D341Med (cell line): ENCODE results near the gene SYNC.
A peak's percentile ranks its signal among the peaks of the same experiment; 100 is the strongest.
"Not testable (repeated sequence)": the region's sequence is repeated elsewhere in the genome, so short reads cannot be mapped to it uniquely, and the experiment has no call there.

Experiments used
- DNase-seq: peaks from one replicate; pipeline ENCODE4 v3.0.0; 2012; ENCODE audit warnings: low spot score

SYNC gene

GRCh38 chr1:32693455-32694174 lies 9.0 kb downstream of the SYNC start:
- no peak for DNase-seq

- DNase-seq: no peak
Measured at GRCh38 chr1:32686387-32686786, 16.2 kb downstream of the SYNC start.

- no peak for DNase-seq
Measured at GRCh38 chr1:32685498-32685897, 17.1 kb downstream of the SYNC start.

DNA sequence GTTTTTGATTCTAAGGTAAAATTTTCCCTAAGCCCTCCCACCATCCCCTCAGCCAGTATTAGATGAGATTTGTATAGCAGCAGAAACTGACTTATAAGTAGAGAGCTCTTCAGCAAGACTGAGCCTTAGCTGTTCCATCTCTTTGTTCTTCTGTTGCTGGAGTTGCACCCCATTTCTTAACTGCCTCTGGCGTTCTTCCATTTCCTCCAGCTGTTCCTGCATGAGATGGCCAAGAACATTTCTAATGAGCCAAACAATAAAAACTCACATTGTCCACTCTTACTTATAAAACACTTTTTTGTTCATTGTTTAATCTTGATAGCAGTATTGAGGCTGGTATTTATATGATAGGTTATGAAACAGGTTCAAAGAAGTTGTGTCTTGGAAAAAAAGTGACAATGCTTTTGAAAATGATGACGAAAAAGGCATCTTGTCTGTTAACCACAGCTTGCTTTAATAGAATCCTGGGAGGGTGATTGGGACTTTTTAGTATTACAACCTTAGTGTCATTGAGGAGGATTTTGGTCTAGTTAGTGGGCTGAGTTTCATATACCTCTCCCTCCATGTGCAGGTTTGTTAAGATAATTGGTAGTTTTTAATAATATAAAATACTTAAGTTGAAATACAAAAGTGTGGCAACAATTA lies 18.3 kb downstream of the SYNC start:
- DNase-seq: no peak

DNA sequence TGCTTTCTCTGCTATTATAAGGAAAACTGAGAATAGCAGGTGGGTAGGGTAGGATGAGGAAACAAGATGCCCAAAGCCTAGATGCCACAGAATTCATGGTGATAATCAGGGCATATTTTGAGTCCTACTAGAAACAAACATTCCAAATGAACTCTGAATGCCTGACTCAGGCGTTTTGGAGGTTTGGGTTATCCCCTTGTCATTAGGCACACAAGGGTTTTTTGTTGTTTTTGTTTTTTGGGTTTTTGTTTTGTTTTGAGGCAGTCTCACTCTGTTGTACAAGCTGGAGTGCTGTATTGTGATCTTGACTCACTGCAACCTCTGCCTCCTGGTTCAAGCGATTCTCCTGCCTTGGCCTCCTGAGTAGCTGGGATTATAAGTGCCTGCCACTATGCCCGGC lies 19.2 kb downstream of the SYNC start:
- no peak for DNase-seq

DNA sequence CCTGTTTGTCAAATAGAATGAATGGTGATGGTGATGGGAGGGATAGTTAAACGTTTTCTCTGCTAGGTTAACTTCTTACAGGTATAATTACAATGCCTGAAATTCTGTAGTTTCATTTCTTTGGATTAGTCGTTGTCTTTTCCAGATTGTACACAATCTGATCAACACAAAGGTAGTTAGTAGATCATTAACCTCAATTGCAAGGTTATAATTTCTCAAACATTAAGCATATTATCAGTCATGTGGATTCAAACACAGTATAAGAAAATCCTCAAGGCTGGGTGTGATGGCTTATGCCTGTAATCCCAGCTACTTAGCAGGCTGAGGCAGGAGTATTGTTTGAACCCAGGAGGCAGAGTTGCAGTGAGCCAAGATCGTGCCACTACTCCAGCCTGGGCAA lies 20.6 kb downstream of the SYNC start:
- DNase-seq: no peak

DNA sequence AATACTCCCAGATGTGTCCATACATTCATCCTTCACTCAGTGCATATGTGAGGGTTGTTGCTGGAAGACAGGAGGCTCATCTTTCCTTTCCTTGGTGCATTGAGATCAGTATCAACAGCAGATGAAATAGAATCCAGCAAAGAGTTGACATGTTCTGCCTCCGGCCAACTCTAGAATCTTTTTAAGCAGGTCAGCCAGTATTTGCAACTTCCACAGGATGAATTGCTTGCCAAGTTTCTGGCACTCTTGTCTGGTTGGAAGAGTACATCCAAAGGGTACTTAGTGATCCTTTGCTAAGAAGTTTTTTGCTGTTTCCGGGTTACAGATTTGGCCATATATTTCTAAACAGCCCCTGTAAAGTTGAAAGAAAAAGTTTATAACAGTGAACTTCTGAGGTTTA lies 21.1 kb downstream of the SYNC start:
- no peak for DNase-seq

- DNase-seq: no peak
Measured at GRCh38 chr1:32680642-32681041, 21.9 kb downstream of the SYNC start.

DNA sequence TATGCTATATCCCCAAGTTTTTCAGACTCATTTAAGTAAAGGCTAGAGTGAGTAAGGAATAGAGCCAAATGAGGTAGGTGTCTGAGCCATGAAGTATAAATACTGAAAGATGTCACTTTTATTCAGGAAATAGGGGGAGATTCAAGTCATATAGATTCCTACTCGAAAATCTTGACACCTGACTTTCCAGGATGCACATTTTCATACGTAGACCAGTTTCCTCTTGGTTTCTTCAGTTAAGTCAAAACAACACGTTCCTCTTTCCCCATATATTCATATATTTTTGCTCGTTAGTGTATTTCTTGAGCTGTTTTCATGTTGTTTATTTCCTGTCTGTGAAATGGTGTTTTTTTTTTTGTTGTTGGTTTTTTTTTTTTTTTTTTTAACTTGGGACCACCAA lies 22.6 kb downstream of the SYNC start:
- DNase-seq: not testable (repeated sequence)

GRCh38 chr1:32676945-32677344 lies 25.6 kb downstream of the SYNC start:
- DNase-seq: no peak

DNA sequence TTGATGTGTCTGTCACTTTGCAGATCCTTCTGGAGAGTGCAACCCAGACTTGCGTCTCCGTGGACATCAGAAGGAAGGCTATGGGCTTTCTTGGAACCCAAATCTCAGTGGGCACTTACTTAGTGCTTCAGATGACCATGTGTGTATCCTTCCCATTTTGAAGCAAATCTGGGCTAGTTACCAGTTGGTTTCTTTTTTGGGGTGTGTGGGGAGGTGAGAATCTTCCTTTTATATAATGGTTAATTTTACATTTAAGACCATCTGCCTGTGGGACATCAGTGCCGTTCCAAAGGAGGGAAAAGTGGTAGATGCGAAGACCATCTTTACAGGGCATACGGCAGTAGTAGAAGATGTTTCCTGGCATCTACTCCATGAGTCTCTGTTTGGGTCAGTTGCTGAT lies 33.9 kb downstream of the SYNC start:
- DNase-seq: not testable (repeated sequence)

DNA sequence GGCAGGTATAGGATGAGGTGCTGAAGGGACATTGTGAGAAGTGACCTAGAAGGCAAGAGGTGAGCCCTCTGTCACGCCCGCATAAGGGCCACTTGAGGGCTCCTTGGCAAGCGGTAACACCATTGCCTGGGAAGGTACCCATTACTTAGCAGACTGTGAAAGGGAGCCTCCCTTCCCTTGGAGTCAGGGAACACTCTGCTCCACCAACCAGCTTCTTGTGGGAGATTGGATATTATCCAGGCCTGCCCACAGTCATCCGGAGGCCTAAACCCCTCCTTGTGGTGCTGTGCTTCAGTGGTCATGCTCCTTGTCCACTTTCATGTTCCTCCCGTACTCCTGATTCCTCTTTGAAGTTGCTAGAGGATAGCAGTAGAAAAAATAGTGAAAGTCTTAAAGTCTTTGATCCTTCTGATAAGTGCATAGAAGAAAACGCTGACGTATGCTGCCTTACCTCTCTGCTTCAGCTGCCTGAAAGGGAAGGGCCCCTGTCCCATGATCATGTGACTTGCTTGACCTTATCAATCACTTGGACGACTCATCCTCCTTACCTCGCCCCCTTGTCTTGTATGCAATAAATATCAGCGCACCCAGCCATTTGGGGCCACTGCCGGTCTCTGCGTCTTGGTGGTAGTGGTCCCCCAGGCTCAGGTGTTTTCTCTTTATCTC lies 35.5 kb downstream of the SYNC start:
- no peak for DNase-seq

DNA sequence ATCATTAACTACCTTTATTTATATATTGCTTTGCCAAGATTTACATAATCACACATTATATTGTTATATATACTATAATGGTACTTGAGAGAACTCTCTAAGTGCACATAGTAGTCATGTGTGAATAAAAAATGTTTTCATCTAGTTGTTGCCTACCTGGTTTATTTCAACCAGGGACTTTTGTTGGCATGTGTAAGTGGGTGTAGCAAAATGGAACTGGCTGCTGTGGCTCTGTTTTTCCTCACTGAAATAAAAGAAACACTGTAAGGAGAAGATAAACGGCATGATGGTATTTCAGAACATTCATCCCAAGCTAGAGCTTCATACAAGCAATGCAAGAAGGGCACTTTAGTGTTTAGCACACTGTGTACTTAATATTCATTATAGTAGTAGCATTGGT lies 36.7 kb downstream of the SYNC start:
- no peak for DNase-seq

DNA sequence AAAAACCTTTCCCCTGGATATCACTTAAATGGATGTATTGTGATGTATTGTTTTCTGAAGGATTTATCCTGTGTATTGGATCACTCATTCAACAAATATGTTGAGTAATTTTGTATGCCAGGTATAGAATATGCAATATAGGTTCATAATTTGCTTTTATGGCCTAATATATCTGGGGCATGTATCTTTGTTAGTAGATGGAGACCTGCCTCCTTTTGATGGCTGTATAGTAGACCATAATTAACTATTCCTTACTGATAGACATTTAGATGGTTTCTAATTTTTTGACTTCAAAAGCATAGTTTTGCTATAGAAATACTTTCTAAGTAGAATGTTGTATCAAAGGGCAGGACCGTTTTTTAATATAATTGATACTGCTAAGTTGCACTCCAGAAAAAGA lies 43.0 kb downstream of the SYNC start:
- DNase-seq: no peak

GRCh38 chr1:32652244-32652962 lies 50.2 kb downstream of the SYNC start:
- no peak for DNase-seq

GRCh38 chr1:32651461-32652073 lies 51.0 kb downstream of the SYNC start:
- no peak for DNase-seq

GRCh38 chr1:32650752-32651460 lies 51.7 kb downstream of the SYNC start, which contains the start of gene RBBP4:
Gene RBBP4, plus strand, starts transcription at chr1:32651208. Its CDS starts 99 bp downstream, at chr1:32651307.
- peak; percentile 99 for DNase-seq

DNA sequence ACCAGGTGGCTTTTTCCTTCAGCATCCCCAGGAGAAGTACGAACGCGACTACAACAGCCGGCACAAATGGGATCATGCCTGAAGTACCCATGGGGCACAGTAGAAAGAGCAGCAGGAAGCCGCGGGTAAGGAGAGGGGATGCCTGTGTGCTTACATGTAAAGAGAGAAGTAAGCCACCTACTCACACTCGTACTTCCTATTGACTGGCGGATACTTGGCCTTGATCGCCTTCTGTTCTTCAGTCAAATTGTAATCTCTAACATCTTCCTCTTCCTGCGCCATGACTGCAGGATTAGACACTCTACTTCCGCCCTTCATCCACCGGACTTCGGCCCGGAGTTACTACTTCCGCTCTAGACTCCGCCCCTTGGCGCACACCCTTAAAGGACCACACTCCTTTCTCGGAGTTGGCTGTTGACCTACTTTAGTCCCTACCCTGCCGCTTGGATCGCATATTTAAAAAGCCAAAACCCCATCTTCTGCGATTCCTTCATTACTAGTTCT lies 52.3 kb downstream of the SYNC start, which contains the start of gene ZBTB8OS:
TSS of gene ZBTB8OS (minus strand) at position 303 of the 504 bp plus-strand sequence. CDS start at position 282, 21 bp downstream.
- DNase-seq: peak; percentile 85

- no peak for DNase-seq
Measured at GRCh38 chr1:32647308-32648134, 55.0 kb downstream of the SYNC start.

DNA sequence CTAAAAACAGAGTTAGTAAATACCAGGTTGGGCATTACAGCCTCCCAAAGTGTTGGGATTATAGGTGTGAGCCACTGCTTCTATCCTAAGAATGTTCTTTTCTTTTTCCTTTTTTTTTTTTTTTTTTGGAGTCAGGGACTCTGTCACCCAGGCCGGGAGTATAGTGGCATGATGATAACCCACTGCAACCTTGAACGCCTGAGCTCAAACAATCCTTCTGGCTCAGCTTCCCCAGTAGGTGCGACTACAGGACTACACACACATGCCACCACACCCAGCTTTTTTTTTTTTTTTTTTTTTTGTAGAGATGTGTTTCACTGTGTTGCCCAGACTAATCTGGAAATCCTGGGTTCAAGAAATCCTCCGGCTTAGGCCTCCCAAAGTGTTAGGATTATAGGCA lies 58.1 kb downstream of the SYNC start:
- DNase-seq: no peak
